ENCODE data around the gene TENT5C. TPM values are rescaled to one million over a fixed set of nuclear protein-coding genes. Genes with fewer than 3 reads are reported as not detected.

TENT5C gene
- total and polyA plus RNA-seq, 2 of the 13 experiments (the other 11 are each of a cell fraction or from before 2014, with no cell fraction given) = 0.02 to 0.38 TPM

DNA sequence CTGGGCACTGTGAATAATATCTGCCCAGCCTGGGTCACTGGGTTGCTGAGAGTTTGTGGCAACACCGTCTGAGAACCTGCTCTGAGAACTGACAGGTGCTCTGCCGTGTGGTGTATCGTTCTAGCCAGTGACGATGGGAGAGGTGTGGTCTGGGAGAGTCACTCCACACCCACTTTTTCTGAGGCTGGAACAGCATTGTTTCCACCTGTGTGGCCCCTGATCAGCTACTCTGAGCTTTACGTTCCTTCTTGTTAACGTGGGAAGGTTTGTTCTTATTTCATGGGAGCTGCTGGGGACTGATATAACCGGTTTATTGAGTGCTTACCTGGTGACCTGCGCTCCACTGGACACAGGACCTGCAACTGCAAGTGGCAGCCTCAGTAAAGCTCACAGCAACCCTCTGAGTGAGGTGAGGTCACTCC, 34.8 kb upstream of the TENT5C start:
- no peaks in the 10 kb centered on the region for H3K36me3 ChIP-seq (replicated peaks in 1 of 2; ENCODE audit: control insufficient read depth in 1 of 2, insufficient read depth in 2 of 2, low read length in 2 of 2)
- no peak for DNase-seq (ENCODE audit: low spot score)
- no peak overlapping the region for H3K9ac ChIP-seq (ENCODE audit: insufficient read depth, low read depth, low read length)
- intact Hi-C loops (cut with micrococcal nuclease; ENCODE audit: unreplicated experiment) (no loop called here), in situ Hi-C loops (cut with HindIII; ENCODE audit: extremely low pct_ligation_motif_present, low pct_unique_long_range_greater_than_20kb) (no loop called here)
- ChIA-PET POLR2A (no interaction called here), CTCF (ENCODE audit: low intra/inter-chr PET ratio, low total read pairs) (no interaction called here)
- H3K79me2 ChIP-seq (ENCODE audit: insufficient read depth, low read length) = no peaks in the 10 kb centered on the region
- no peak overlapping the region for H3K27ac ChIP-seq (ENCODE audit: extremely low read length, insufficient read depth, low read length)
- TF ChIP-seq, protein P1, sequence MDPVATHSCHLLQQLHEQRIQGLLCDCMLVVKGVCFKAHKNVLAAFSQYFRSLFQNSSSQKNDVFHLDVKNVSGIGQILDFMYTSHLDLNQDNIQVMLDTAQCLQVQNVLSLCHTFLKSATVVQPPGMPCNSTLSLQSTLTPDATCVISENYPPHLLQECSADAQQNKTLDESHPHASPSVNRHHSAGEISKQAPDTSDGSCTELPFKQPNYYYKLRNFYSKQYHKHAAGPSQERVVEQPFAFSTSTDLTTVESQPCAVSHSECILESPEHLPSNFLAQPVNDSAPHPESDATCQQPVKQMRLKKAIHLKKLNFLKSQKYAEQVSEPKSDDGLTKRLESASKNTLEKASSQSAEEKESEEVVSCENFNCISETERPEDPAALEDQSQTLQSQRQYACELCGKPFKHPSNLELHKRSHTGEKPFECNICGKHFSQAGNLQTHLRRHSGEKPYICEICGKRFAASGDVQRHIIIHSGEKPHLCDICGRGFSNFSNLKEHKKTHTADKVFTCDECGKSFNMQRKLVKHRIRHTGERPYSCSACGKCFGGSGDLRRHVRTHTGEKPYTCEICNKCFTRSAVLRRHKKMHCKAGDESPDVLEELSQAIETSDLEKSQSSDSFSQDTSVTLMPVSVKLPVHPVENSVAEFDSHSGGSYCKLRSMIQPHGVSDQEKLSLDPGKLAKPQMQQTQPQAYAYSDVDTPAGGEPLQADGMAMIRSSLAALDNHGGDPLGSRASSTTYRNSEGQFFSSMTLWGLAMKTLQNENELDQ (CRISPR knock-in tag; IDR thresholded peaks at IDR 0.05; ENCODE audit: borderline replicate concordance) = no peak
- TF ChIP-seq FOXJ3 (CRISPR knock-in tag; IDR thresholded peaks at IDR 0.05; ENCODE audit: borderline replicate concordance) (no peak), TSC22D2 (CRISPR knock-in tag; IDR thresholded peaks at IDR 0.05; ENCODE audit: borderline replicate concordance) (no peak)
- FAIRE-seq = no peak
- H2AFZ ChIP-seq (ENCODE audit: low read length) = no peak overlapping the region
- H3K4me2 ChIP-seq (ENCODE audit: low read depth, low read length) = no peak overlapping the region
- no peak for ATAC-seq
- H3K27me3 ChIP-seq (ENCODE audit: control insufficient read depth in 1 of 2, insufficient read depth in 2 of 2, low read length in 2 of 2) = peaks cover 0 to 1% of the 10 kb centered on the region in 2 experiments; a peak in 1 of 5 replicates
- H3K4me1 ChIP-seq (ENCODE audit: insufficient read depth, low read length) = peaks cover 28% of the 10 kb centered on the region
- no peaks in the 10 kb centered on the region for H4K20me1 ChIP-seq (ENCODE audit: insufficient read depth, low read length)
- 4% methylated on average over 3 of the region's 8 CpGs for WGBS (ENCODE audit: low lambda C conversion rate)
- no peaks in the 10 kb centered on the region for H3K9me3 ChIP-seq (ENCODE audit: low read length)
- no peak overlapping the region for H3K4me3 ChIP-seq (replicated peaks in 1 of 3; ENCODE audit: insufficient read depth in 1 of 3, low read depth in 2 of 3, low read length in 3 of 3)
- BruUV-seq (replicated peaks) = no TSS peak

DNA sequence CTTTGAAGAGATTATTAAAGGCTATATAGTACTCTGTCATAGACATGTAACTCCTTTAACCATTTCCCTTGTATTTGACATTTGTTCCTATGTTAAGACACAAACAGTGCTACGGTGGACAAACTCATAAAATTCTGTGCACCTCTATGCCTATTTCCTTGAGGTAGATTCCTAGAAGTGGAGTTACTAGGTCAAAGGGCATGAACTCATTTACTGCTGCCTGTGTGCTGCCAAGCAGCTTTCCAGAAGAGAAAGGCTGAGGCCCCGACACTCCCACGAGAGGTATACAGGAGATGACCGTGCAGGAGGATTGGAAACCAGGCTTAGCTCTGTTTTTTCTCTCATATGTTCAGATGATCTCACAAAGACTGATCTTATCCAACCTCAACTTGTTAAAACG, 34.4 kb upstream of the TENT5C start:
- Histone ChIP-seq H3K36me3 (replicated peaks in 1 of 2; ENCODE audit: control insufficient read depth in 1 of 2, insufficient read depth in 2 of 2, low read length in 2 of 2) (no peaks in the 10 kb centered on the region), H2AFZ (ENCODE audit: low read length) (no peak overlapping the region), H3K9me3 (ENCODE audit: low read length) (no peaks in the 10 kb centered on the region), H4K20me1 (ENCODE audit: insufficient read depth, low read length) (no peaks in the 10 kb centered on the region), H3K27ac (ENCODE audit: extremely low read length, insufficient read depth, low read length) (no peak overlapping the region), H3K79me2 (ENCODE audit: insufficient read depth, low read length) (no peaks in the 10 kb centered on the region), H3K4me1 (ENCODE audit: insufficient read depth, low read length) (peaks cover 28% of the 10 kb centered on the region), H3K9ac (ENCODE audit: insufficient read depth, low read depth, low read length) (no peak overlapping the region), H3K4me3 (replicated peaks in 1 of 3; ENCODE audit: insufficient read depth in 1 of 3, low read depth in 2 of 3, low read length in 3 of 3) (no peak overlapping the region), H3K4me2 (ENCODE audit: low read depth, low read length) (no peak overlapping the region), H3K27me3 (ENCODE audit: control insufficient read depth in 1 of 2, insufficient read depth in 2 of 2, low read length in 2 of 2) (peaks cover 0 to 1% of the 10 kb centered on the region in 2 experiments; a peak in 1 of 5 replicates)
- ATAC-seq (no peak), FAIRE-seq (no peak), DNase-seq (ENCODE audit: low spot score) (no peak)
- ChIA-PET POLR2A (no interaction called here), CTCF (ENCODE audit: low intra/inter-chr PET ratio, low total read pairs) (no interaction called here)
- 25% methylated on average over 5 of the region's 5 CpGs for WGBS (ENCODE audit: low lambda C conversion rate)
- in situ Hi-C loops (cut with HindIII; ENCODE audit: extremely low pct_ligation_motif_present, low pct_unique_long_range_greater_than_20kb) (no loop called here), intact Hi-C loops (cut with micrococcal nuclease; ENCODE audit: unreplicated experiment) (no loop called here)
- no TSS peak for BruUV-seq (replicated peaks)
- TF ChIP-seq ZNF317 (CRISPR knock-in tag; IDR thresholded peaks at IDR 0.05) (no peak), FOXK1 (CRISPR knock-in tag; IDR thresholded peaks at IDR 0.05; ENCODE audit: borderline replicate concordance, low read depth) (no peak), ZNF83 (CRISPR knock-in tag; IDR thresholded peaks at IDR 0.05; ENCODE audit: borderline replicate concordance) (no peak), CENPT (CRISPR knock-in tag; IDR thresholded peaks at IDR 0.05; ENCODE audit: low read depth) (no peak), AGO2 (optimal IDR thresholded peaks at IDR 0.05; ENCODE audit: low read depth, low read length) (no peak), ZNF264 (CRISPR knock-in tag; IDR thresholded peaks at IDR 0.05) (no peak)
- TF ChIP-seq, protein P2, sequence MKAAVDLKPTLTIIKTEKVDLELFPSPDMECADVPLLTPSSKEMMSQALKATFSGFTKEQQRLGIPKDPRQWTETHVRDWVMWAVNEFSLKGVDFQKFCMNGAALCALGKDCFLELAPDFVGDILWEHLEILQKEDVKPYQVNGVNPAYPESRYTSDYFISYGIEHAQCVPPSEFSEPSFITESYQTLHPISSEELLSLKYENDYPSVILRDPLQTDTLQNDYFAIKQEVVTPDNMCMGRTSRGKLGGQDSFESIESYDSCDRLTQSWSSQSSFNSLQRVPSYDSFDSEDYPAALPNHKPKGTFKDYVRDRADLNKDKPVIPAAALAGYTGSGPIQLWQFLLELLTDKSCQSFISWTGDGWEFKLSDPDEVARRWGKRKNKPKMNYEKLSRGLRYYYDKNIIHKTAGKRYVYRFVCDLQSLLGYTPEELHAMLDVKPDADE (CRISPR knock-in tag; IDR thresholded peaks at IDR 0.05) = no peak
- TF ChIP-seq, protein P3, sequence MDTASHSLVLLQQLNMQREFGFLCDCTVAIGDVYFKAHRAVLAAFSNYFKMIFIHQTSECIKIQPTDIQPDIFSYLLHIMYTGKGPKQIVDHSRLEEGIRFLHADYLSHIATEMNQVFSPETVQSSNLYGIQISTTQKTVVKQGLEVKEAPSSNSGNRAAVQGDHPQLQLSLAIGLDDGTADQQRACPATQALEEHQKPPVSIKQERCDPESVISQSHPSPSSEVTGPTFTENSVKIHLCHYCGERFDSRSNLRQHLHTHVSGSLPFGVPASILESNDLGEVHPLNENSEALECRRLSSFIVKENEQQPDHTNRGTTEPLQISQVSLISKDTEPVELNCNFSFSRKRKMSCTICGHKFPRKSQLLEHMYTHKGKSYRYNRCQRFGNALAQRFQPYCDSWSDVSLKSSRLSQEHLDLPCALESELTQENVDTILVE (CRISPR knock-in tag; IDR thresholded peaks at IDR 0.05) = no peak
- TF ChIP-seq, protein P4, sequence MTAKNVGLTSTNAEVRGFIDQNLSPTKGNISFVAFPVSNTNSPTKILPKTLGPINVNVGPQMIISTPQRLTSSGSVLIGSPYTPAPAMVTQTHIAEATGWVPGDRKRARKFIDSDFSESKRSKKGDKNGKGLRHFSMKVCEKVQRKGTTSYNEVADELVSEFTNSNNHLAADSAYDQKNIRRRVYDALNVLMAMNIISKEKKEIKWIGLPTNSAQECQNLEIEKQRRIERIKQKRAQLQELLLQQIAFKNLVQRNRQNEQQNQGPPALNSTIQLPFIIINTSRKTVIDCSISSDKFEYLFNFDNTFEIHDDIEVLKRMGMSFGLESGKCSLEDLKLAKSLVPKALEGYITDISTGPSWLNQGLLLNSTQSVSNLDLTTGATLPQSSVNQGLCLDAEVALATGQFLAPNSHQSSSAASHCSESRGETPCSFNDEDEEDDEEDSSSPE (CRISPR knock-in tag; IDR thresholded peaks at IDR 0.05) = no peak

Measured in HepG2 (cell line).